Measurements from ENCODE around the gene TEX19. TPM values are rescaled to one million over a fixed set of nuclear protein-coding genes. Genes with fewer than 3 reads are reported as not detected.
A peak's percentile ranks its signal among the peaks of the same experiment; 100 is the strongest.

The TEX19 gene
- total RNA-seq, 2 donors from 2014 or later, result not detected

DNA sequence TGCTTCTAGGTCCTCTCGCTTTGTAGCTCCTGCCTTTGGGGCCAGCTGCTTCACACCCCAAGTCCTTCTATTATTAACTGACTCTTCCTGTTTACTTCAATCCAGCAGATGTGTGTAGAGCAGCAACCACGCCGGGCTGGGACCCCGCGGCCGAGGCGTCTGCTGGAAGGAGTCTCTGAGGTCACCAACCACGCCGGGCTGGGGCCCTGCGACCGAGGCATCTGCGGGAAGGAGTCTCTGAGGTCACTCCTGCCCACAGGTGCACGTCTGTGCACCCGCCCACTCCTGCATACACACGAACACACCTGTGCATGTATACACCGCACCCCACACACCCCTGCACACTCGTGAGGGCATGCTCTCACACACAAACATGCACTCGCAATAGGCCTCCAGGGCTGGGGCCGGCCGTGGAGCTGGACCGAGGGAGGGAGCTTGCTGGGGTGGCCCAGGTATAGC is 7.8 kb upstream of the TEX19 start:
- Histone ChIP-seq H3K36me3 (no peaks in the 10 kb centered on the region), H3K4me1 (no peaks in the 10 kb centered on the region), H3K27me3 (no peaks in the 10 kb centered on the region), H3K27ac (no peak overlapping the region), H3K4me3 (no peak overlapping the region), H3K9me3 (no peaks in the 10 kb centered on the region)
- TF ChIP-seq, protein P1, sequence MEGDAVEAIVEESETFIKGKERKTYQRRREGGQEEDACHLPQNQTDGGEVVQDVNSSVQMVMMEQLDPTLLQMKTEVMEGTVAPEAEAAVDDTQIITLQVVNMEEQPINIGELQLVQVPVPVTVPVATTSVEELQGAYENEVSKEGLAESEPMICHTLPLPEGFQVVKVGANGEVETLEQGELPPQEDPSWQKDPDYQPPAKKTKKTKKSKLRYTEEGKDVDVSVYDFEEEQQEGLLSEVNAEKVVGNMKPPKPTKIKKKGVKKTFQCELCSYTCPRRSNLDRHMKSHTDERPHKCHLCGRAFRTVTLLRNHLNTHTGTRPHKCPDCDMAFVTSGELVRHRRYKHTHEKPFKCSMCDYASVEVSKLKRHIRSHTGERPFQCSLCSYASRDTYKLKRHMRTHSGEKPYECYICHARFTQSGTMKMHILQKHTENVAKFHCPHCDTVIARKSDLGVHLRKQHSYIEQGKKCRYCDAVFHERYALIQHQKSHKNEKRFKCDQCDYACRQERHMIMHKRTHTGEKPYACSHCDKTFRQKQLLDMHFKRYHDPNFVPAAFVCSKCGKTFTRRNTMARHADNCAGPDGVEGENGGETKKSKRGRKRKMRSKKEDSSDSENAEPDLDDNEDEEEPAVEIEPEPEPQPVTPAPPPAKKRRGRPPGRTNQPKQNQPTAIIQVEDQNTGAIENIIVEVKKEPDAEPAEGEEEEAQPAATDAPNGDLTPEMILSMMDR (IDR thresholded peaks at IDR 0.05), result no peak
- DNase-seq (ENCODE audit: low spot score), result no peak

DNA sequence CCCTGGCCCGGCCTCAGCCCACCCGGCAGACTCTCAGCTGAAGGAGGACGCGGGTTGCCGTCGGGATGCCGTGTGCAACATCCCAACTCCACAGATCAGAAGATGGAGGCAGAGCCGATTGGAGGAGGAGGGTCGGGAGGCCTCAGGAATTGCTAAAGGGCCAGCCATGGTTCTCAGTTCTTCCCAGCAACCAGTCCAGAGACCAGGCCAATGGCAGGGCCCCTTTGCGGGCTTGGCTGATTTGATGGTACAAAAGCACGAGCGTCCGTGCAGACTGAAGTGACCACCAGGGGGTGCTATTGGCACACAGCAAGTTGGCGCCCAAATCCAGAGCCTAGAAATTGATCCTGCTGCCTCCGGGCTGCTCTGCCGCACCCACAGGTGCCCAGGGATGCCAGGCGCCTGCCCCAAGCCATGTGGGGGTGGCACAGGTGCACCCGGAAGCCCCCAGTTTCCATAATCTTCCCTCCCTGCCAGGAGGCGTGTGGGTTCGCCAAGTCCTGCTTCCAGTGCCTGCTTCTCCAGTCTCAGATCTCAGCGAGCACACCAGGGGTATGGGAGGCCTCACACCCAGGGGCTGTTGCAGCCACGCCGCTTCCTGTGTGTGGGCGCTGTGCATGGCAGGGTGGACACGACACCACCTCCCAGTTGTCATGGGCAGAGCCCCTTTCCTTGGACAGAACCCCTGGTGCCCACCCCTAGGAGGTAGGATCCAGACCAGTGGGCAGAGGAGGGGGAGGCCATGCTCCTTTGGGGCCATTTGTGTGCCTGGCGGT is 7.1 kb upstream of the TEX19 start:
- TF ChIP-seq, protein P1 (IDR thresholded peaks at IDR 0.05), result peak; percentile 95 to 99
- H3K27me3 ChIP-seq, result no peaks in the 10 kb centered on the region
- H3K4me1 ChIP-seq, result no peaks in the 10 kb centered on the region
- H3K27ac ChIP-seq, result no peak overlapping the region
- no peaks in the 10 kb centered on the region for H3K9me3 ChIP-seq
- no peak overlapping the region for H3K4me3 ChIP-seq
- H3K36me3 ChIP-seq, result no peaks in the 10 kb centered on the region
- peak; percentile 90 for DNase-seq (ENCODE audit: low spot score)

DNA sequence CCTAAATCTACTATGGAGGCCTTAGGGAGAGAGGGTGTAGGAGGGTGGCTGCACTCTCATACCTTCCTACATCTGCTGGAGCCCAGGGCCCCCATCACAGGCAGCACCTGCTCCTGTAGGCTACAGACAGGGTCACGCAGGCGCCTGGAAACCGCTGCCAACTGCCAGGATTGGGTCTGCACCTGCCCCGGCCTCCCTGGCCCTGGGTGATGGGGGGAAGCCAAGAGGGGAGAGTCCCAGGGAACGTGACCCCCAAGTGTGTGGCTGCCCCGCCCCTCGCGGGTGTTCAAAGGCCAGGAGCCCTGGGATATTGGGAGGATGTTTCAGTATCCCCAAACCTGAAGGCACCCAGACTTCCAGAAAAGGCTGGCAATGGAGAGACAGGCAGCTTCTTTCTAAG is 5.6 kb upstream of the TEX19 start:
- no peaks in the 10 kb centered on the region for H3K9me3 ChIP-seq

DNA sequence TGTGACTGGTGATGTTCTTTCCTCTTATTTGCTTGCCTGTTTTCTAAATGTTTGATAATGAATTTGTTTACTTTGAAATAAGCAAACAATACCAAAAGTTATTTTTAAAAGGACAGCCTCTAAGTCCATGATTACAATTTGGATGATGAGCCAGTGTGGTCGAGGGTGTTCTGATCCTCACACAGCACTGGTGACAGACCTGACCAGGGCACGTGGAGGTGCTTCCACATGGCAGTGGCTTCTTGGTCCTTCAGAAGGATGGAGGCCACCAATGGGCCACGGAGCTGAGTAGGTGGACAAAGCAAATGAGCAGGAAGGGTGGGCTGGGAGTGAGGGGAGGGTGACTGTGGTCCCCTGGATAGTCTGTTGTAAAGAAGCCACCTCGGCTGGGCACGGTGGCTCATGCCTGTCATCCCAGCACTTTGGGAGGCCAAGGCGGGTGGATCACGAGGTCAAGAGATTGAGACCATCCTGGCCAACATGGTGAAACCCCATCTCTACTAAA is 4.2 kb upstream of the TEX19 start:
- Histone ChIP-seq H3K9me3 (no peaks in the 10 kb centered on the region), H3K27me3 (no peaks in the 10 kb centered on the region), H3K36me3 (no peaks in the 10 kb centered on the region), H3K4me1 (no peaks in the 10 kb centered on the region), H3K4me3 (no peak overlapping the region), H3K27ac (no peak overlapping the region)
- TF ChIP-seq, protein P1 (IDR thresholded peaks at IDR 0.05), result no peak
- DNase-seq (ENCODE audit: low spot score), result no peak

More for the DNA sequence above, 5.6 kb upstream of the TEX19 start:
- no peak for DNase-seq (ENCODE audit: low spot score)
- Histone ChIP-seq H3K27me3 (no peaks in the 10 kb centered on the region), H3K4me3 (no peak overlapping the region), H3K4me1 (no peaks in the 10 kb centered on the region), H3K27ac (no peak overlapping the region), H3K36me3 (no peaks in the 10 kb centered on the region)
- TF ChIP-seq, protein P1 (IDR thresholded peaks at IDR 0.05), result no peak

DNA sequence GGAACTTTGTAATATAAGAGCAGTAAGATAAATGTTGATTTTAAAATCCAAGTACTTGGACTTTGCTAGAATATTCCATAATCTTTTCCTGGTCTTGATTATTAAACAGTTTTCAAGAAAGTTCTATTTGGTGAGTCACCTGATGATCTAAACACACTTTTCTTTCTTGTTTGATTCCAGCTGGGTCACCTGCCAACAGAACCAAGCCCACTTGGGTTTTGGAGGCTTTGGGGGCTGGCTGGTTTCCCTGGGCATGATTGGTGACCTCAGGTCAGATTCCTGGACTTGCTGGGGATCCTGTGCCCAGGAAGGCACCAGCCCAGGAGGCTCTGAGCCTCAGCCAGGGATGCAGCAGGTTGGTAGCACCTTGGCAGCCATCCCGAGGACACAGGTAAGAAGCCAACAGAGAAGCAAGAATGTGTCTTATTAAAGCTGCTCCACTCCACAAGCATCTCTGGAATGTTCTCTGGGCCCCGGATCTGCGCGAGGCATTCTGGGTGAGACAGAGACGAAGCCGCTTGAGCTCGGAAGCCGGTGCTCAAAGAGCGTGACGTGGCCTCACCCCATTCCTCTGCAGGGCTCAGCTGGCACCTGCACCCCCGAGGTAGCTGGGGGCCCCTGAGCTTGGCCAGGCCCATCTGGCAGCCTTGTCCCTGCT is 3.1 kb upstream of the TEX19 start:
- H3K4me1 ChIP-seq, result no peaks in the 10 kb centered on the region
- TF ChIP-seq, protein P1 (IDR thresholded peaks at IDR 0.05), result no peak
- no peaks in the 10 kb centered on the region for H3K27me3 ChIP-seq
- DNase-seq (ENCODE audit: low spot score), result no peak
- H3K36me3 ChIP-seq, result no peaks in the 10 kb centered on the region
- no peak overlapping the region for H3K27ac ChIP-seq
- H3K9me3 ChIP-seq, result no peaks in the 10 kb centered on the region
- no peak overlapping the region for H3K4me3 ChIP-seq
